Trophoblast cell (in vitro differentiated cells and primary cell): Measurements from ENCODE around the gene TINAGL1.

Source experiments
- DNase-seq, 2 donors: peaks; one replicate each; pipeline ENCODE4 v3.0.0-alpha.2; 2016
- H2AFZ ChIP-seq: 2 replicates; pipeline ENCODE4 v1.6.1; 2013; ENCODE audit warnings: low read length, moderate library complexity, mild to moderate bottlenecking; ENCODE audit not compliant: insufficient read depth, poor library complexity
- H2AK5ac ChIP-seq: 2 replicates; pipeline ENCODE4 v1.6.1; 2013; ENCODE audit warnings: mild to moderate bottlenecking, low read length
- H2BK120ac ChIP-seq: 2 replicates; pipeline ENCODE4 v1.6.1; 2013; ENCODE audit warnings: low read length, mild to moderate bottlenecking, moderate library complexity; ENCODE audit not compliant: insufficient read depth, poor library complexity
- H2BK12ac ChIP-seq: 2 replicates; pipeline ENCODE4 v1.6.1; 2013; ENCODE audit warnings: mild to moderate bottlenecking, low read length, moderate library complexity
- H2BK5ac ChIP-seq: 2 replicates; pipeline ENCODE4 v1.6.1; 2013; ENCODE audit warnings: low read length, low read depth, moderate library complexity, mild to moderate bottlenecking; ENCODE audit not compliant: poor library complexity
- H3K14ac ChIP-seq: 2 replicates; pipeline ENCODE4 v1.6.1; 2013; ENCODE audit warnings: mild to moderate bottlenecking, low read length
- H3K18ac ChIP-seq: 2 replicates; pipeline ENCODE4 v1.6.1; 2013; ENCODE audit warnings: mild to moderate bottlenecking, low read length
- H3K23ac ChIP-seq: 2 replicates; pipeline ENCODE4 v1.6.1; 2013; ENCODE audit warnings: low read length
- H3K27ac ChIP-seq: 2 replicates; pipeline ENCODE4 v1.5.1; 2013; ENCODE audit warnings: low read depth, mild to moderate bottlenecking, inconsistent platforms, low read length, moderate library complexity
- H3K27me3 ChIP-seq: 2 replicates; pipeline ENCODE4 v1.6.1; 2013; ENCODE audit warnings: inconsistent platforms, mild to moderate bottlenecking, low read length, moderate library complexity; ENCODE audit not compliant: insufficient read depth
- H3K36me3 ChIP-seq, 2 experiments: 1 replicate in 1 of 2; 2 replicates in 1 of 2; pipeline ENCODE4 v1.6.1; 2013; ENCODE audit warnings: low read length in 2 of 2, mild to moderate bottlenecking in 2 of 2, moderate library complexity in 1 of 2; ENCODE audit not compliant: insufficient read depth in 2 of 2, control insufficient read depth in 1 of 2
- H3K4ac ChIP-seq: 2 replicates; pipeline ENCODE4 v1.6.1; 2013; ENCODE audit warnings: low read depth, mild to moderate bottlenecking, low read length, moderate library complexity
- H3K4me1 ChIP-seq, 2 experiments: 1 replicate in 1 of 2; 2 replicates in 1 of 2; pipeline ENCODE4 v1.6.1; 2013; ENCODE audit warnings: low read length in 2 of 2, mild to moderate bottlenecking in 2 of 2, moderate library complexity in 1 of 2; ENCODE audit not compliant: insufficient read depth in 2 of 2, control insufficient read depth in 1 of 2
- H3K4me2 ChIP-seq: 2 replicates; pipeline ENCODE4 v1.6.1; 2013; ENCODE audit warnings: inconsistent platforms, mild to moderate bottlenecking, low read length, moderate library complexity
- H3K4me3 ChIP-seq: 2 replicates; pipeline ENCODE4 v1.5.1; 2013; ENCODE audit warnings: mild to moderate bottlenecking, low read depth, low read length, inconsistent platforms
- H3K79me1 ChIP-seq: one replicate; pipeline ENCODE4 v1.6.1; 2013; ENCODE audit warnings: low read length
- H3K79me2 ChIP-seq: 2 replicates; pipeline ENCODE4 v1.6.1; 2013; ENCODE audit warnings: low read length, mild to moderate bottlenecking; ENCODE audit not compliant: control insufficient read depth, insufficient read depth, poor library complexity
- H3K9ac ChIP-seq: 2 replicates; pipeline ENCODE4 v1.6.1; 2013; ENCODE audit warnings: mild to moderate bottlenecking, low read length
- H3K9me3 ChIP-seq: 2 replicates; pipeline ENCODE4 v1.6.1; 2013; ENCODE audit warnings: low read depth, mild to moderate bottlenecking, control low read depth, inconsistent platforms, low read length; ENCODE audit not compliant: insufficient read depth
- H4K12ac ChIP-seq: 2 replicates; pipeline ENCODE4 v1.6.1; 2013; ENCODE audit warnings: low read depth, mild to moderate bottlenecking, low read length, moderate library complexity
- H4K8ac ChIP-seq: 2 replicates; pipeline ENCODE4 v1.6.1; 2013; ENCODE audit warnings: low read depth, mild to moderate bottlenecking, low read length, moderate library complexity
- H4K91ac ChIP-seq: one replicate; pipeline ENCODE4 v1.6.1; 2013; ENCODE audit warnings: low read depth, mild to moderate bottlenecking, low read length, moderate library complexity
- WGBS: extraction: QIAGEN DNeasy Blood & Tissue Kit; methylation state at CpG from one replicate; pipeline ENCODE4 v1.1.7; 2013; ENCODE audit warnings: missing lambda C conversion rate; ENCODE audit not compliant: insufficient read length, insufficient coverage; ENCODE audit errors: extremely low coverage; 5-methylcytosine and 5-hydroxymethylcytosine counted together

TINAGL1 gene

GRCh38 chr1:31595836-31596736, 19.8 kb downstream of the TINAGL1 start:
- Histone ChIP-seq H2BK5ac (no peak overlapping the region), H3K23ac (no peak overlapping the region), H4K91ac (peak overlapping the region; percentile 51), H3K9ac (no peak overlapping the region), H3K79me1 (peaks cover 13% of the 10 kb centered on the region), H2BK12ac (peak overlapping the region; percentile 20), H3K9me3 (no peaks in the 10 kb centered on the region), H4K8ac (no peak overlapping the region), H3K14ac (no peak overlapping the region), H3K4ac (no peak overlapping the region), H3K4me2 (no peak overlapping the region), H2AK5ac (no peak overlapping the region), H3K4me3 (no peak overlapping the region), H3K27me3 (no peaks in the 10 kb centered on the region), H3K79me2 (no peaks in the 10 kb centered on the region), H2BK120ac (no peak overlapping the region), H4K12ac (no peak overlapping the region), H3K36me3 (no peaks in the 10 kb centered on the region), H3K4me1 (peaks cover 8 to 12% of the 10 kb centered on the region in 2 experiments), H3K18ac (no peak overlapping the region), H3K27ac (no peak overlapping the region), H2AFZ (no peak overlapping the region)
- no peak for DNase-seq
- no CpG with 5 or more reads among the region's 4 CpGs for WGBS

DNA sequence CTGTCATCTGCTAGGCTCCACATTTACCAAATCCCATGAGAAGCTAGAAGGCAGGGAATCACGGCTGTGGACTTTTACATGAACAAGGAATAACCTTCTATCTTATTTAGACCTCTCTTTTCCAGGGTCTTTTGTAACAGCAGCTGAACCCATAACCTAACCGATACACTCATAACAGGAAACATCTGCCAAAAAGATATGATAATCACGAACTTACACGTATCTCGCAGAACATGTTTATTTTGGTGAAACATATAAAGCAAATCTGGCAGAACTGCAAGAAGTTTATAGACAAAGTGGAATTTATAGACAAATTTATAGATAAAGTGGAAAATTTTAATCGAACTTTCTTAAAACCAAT, 20.4 kb downstream of the TINAGL1 start:
- Histone ChIP-seq H3K79me2 (no peaks in the 10 kb centered on the region), H4K8ac (no peak overlapping the region), H3K9ac (no peak overlapping the region), H3K4me2 (no peak overlapping the region), H3K79me1 (peaks cover 9% of the 10 kb centered on the region), H3K23ac (no peak overlapping the region), H3K4ac (no peak overlapping the region), H3K4me3 (no peak overlapping the region), H3K14ac (no peak overlapping the region), H2AFZ (no peak overlapping the region), H4K91ac (peak overlapping the region; percentile 51), H3K36me3 (no peaks in the 10 kb centered on the region), H3K4me1 (peaks cover 7 to 12% of the 10 kb centered on the region in 2 experiments), H3K18ac (no peak overlapping the region), H2BK5ac (no peak overlapping the region), H2BK12ac (peak overlapping the region; percentile 20), H4K12ac (no peak overlapping the region), H3K9me3 (no peaks in the 10 kb centered on the region), H2BK120ac (no peak overlapping the region), H3K27me3 (no peaks in the 10 kb centered on the region), H3K27ac (no peak overlapping the region), H2AK5ac (no peak overlapping the region)
- WGBS: no CpG with 5 or more reads among the region's 6 CpGs
- DNase-seq: no peak

DNA sequence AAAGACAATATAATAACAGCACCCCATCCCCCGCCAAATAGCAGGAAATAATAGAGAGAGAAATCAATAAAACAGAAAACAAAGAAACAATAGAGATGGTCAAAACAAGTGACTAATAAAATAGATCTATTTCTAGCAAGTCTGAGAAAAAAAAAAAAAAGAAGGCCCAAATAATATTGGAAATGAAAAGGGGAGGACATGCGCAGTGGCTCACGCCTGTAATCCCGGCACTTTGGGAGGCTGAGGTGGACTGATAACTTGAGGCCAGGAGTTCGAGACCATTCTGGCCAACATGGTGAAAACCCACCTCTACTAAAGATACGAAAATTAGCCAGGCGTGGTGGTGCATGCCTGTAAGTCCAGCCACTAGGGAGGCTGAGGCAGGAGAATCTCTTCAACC, 22.7 kb downstream of the TINAGL1 start:
- H4K8ac ChIP-seq: no peak overlapping the region
- no peak overlapping the region for H3K23ac ChIP-seq
- H3K18ac ChIP-seq: no peak overlapping the region
- no peak overlapping the region for H2AFZ ChIP-seq
- no peak overlapping the region for H3K4me2 ChIP-seq
- no peak overlapping the region for H2BK12ac ChIP-seq
- H3K9me3 ChIP-seq: no peaks in the 10 kb centered on the region
- H3K14ac ChIP-seq: no peak overlapping the region
- no peak overlapping the region for H2BK120ac ChIP-seq
- no peak overlapping the region for H2BK5ac ChIP-seq
- H3K4ac ChIP-seq: no peak overlapping the region
- H3K4me1 ChIP-seq: no peaks in the 10 kb centered on the region
- H3K4me3 ChIP-seq: no peak overlapping the region
- no peaks in the 10 kb centered on the region for H3K79me2 ChIP-seq
- H3K36me3 ChIP-seq: no peaks in the 10 kb centered on the region
- WGBS: no CpG with 5 or more reads among the region's 7 CpGs
- no peak overlapping the region for H4K91ac ChIP-seq
- H3K27ac ChIP-seq: no peak overlapping the region
- H2AK5ac ChIP-seq: no peak overlapping the region
- H4K12ac ChIP-seq: no peak overlapping the region
- no peak for DNase-seq
- no peaks in the 10 kb centered on the region for H3K27me3 ChIP-seq
- no peaks in the 10 kb centered on the region for H3K79me1 ChIP-seq
- H3K9ac ChIP-seq: no peak overlapping the region

DNA sequence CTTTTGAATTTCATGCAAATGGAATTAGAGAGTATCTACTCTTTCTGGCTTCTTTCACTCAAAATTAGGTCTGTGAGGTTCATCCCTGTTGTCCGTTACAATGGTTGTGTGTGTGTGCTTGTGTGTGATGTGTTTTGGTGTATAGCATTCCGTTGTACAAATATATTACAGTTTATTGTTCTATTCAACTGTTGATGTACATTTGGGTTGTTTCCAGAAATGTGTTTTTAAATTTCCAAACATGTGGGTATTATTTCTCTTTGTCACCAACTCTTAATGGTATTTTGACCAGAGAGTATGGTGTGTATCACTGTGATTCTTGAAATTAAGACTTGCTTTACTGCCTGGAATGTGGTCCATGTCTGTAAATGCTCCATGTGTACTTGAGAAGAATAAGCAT, 24.3 kb downstream of the TINAGL1 start:
- H2BK120ac ChIP-seq: no peak overlapping the region
- no peak overlapping the region for H3K9ac ChIP-seq
- H3K4me2 ChIP-seq: no peak overlapping the region
- no CpG with 5 or more reads among the region's 2 CpGs for WGBS
- no peak overlapping the region for H2BK5ac ChIP-seq
- no peak overlapping the region for H3K27ac ChIP-seq
- no peak overlapping the region for H4K12ac ChIP-seq
- DNase-seq: no peak
- H4K8ac ChIP-seq: no peak overlapping the region
- H4K91ac ChIP-seq: no peak overlapping the region
- no peaks in the 10 kb centered on the region for H3K9me3 ChIP-seq
- H3K79me2 ChIP-seq: no peaks in the 10 kb centered on the region
- no peaks in the 10 kb centered on the region for H3K79me1 ChIP-seq
- H3K36me3 ChIP-seq: no peaks in the 10 kb centered on the region
- no peak overlapping the region for H3K4ac ChIP-seq
- no peak overlapping the region for H2AFZ ChIP-seq
- H2AK5ac ChIP-seq: no peak overlapping the region
- no peak overlapping the region for H3K14ac ChIP-seq
- H3K4me3 ChIP-seq: no peak overlapping the region
- no peak overlapping the region for H3K23ac ChIP-seq
- H3K27me3 ChIP-seq: no peaks in the 10 kb centered on the region
- no peak overlapping the region for H2BK12ac ChIP-seq
- H3K18ac ChIP-seq: no peak overlapping the region
- H3K4me1 ChIP-seq: no peaks in the 10 kb centered on the region
